Spleen (tissue), 11 donors: ENCODE measurements around the gene HDAC9. TPM values are rescaled to one million over a fixed set of nuclear protein-coding genes. Genes with fewer than 3 reads are reported as not detected.

Experiments used
- DNase-seq: peaks from one replicate; pipeline ENCODE4 v3.0.0-alpha.2; 2020
- H3K27ac ChIP-seq, 8 donors: fragments of 200-600 bp; sonication (generic) in 7 of 8; 1 replicate in 4 of 8; 2 replicates in 4 of 8; pipeline versions ENCODE4 v1.5.0 to v1.8.0; 2016 to 2021; ENCODE audit warnings: inconsistent platforms in 4 of 8, mild to moderate bottlenecking in 4 of 8, moderate library complexity in 1 of 8
- H3K27me3 ChIP-seq, 7 donors: fragments of 200-600 bp; sonication (generic) in 6 of 7; replicated peaks in 1 of 7; 1 replicate in 4 of 7; 2 replicates in 3 of 7; pipeline versions ENCODE4 v1.5.0 to v1.8.0; 2016 to 2021; ENCODE audit warnings: inconsistent platforms in 3 of 7, mild to moderate bottlenecking in 1 of 7
- H3K36me3 ChIP-seq, 6 donors: fragments of 200-600 bp; sonication (generic) in 5 of 6; 1 replicate in 4 of 6; 2 replicates in 2 of 6; pipeline versions ENCODE4 v1.5.0 to v1.8.0; 2016 to 2021; ENCODE audit warnings: inconsistent platforms in 2 of 6
- H3K4me1 ChIP-seq, 6 donors: fragments of 200-600 bp; sonication (generic) in 5 of 6; 1 replicate in 3 of 6; 2 replicates in 3 of 6; pipeline versions ENCODE4 v1.5.0 to v1.8.0; 2016 to 2021; ENCODE audit warnings: inconsistent platforms in 3 of 6
- H3K4me3 ChIP-seq, 8 donors: fragments of 200-600 bp; sonication (generic) in 7 of 8; 1 replicate in 4 of 8; 2 replicates in 4 of 8; pipeline versions ENCODE4 v1.5.0 to v1.8.0; 2016 to 2021; ENCODE audit warnings: inconsistent platforms in 4 of 8, mild to moderate bottlenecking in 4 of 8, moderate library complexity in 2 of 8
- H3K9me3 ChIP-seq, 8 donors: fragments of 200-600 bp; sonication (generic) in 7 of 8; 1 replicate in 4 of 8; 2 replicates in 4 of 8; pipeline versions ENCODE4 v1.5.0 to v1.8.0; 2016 to 2021; ENCODE audit warnings: inconsistent platforms in 4 of 8
- CTCF ChIP-seq, 11 experiments: fragments of 200-600 bp in 7 of 11; fragments of 450-650 bp in 4 of 11; sonication (generic) in 4 of 11; IDR thresholded peaks in 8 of 11; conservative IDR thresholded peaks in 3 of 11; 1 replicate in 7 of 11; 2 replicates in 4 of 11; pipeline versions ENCODE4 v1.4.0 to v1.8.0; 2016 to 2021; ENCODE audit warnings: antibody characterized with exemption in 11 of 11, inconsistent platforms in 4 of 11, mild to moderate bottlenecking in 1 of 11
- POLR2A ChIP-seq, 3 donors: fragments of 450-650 bp; IDR thresholded peaks; one replicate each; pipeline ENCODE4 v1.5.1; 2017; ENCODE audit warnings: antibody characterized with exemption in 3 of 3, mild to moderate bottlenecking in 1 of 3
- POLR2AphosphoS5 ChIP-seq, 3 donors: sonication (generic); formaldehyde crosslinking; IDR thresholded peaks; one replicate each; pipeline ENCODE4 v1.5.1; 2017; ENCODE audit warnings: antibody characterized with exemption in 3 of 3
- WGBS, 5 donors: extraction: QIAGEN DNeasy Blood & Tissue Kit in 3 of 5; methylation state at CpG; one replicate each; pipeline versions ENCODE4 v1.1.5 to v1.1.7; 2013 to 2018; 5-methylcytosine and 5-hydroxymethylcytosine counted together
- intact Hi-C: fragments of 100-400 bp; cut with DNase I; formaldehyde crosslinking; loops from one replicate; pipeline ENCODE4 v1.15.0; 2023; ENCODE audit warnings: low total_unique reads
- polyA plus RNA-seq, 3 donors: library from polyadenylated mRNA; stranded (reverse); fragments of 200-250 nt; gene quantifications; one replicate each; pipeline ENCODE4 v1.2.1, GENCODE V29; 2013
- total RNA-seq, 7 donors: library from RNA; depleted of rRNA in 3 of 7; stranded (reverse); fragments of >200 nt in 3 of 7; fragmentation: NEBNext Ultra II Directional in 4 of 7; extraction: Animal tissue kit (Norgen Biotek cat#: 25700) in 4 of 7; gene quantifications; one replicate each; pipeline versions ENCODE4 v1.1.0 to v1.2.1, GENCODE V29; 2016 to 2021
- donor health status: healthy with polysubstance abuse.
- donor health status: DM: no; HTN: no; CAD: no; lungs with moderate emphysema.
- donor health status: DM: no; HTN: no; CAD: no.
- donor health status: Bipolar disorder and iron deficiency.
- donor health status: healthy.
- donor health status: DM: no; HTN: no; CAD: no.
- donor health status: DM: yes; HTN: yes; CAD: no.

Gene HDAC9
- total and polyA plus RNA-seq, 10 donors: 15.9 to 100 (median 66.1) TPM

- Histone ChIP-seq H3K4me1 (peaks cover 20 to 89% (median 58%) of the 10 kb centered on the region in 6 donors), H3K36me3 (no peaks in the 10 kb centered on the region), H3K4me3 (no peak overlapping the region), H3K9me3 (no peaks in the 10 kb centered on the region), H3K27me3 (no peaks in the 10 kb centered on the region), H3K27ac (no peak overlapping the region)
- no peak for DNase-seq
- intact Hi-C loops: no loop called here
- TF ChIP-seq POLR2A (IDR thresholded peaks at IDR 0.05) (no peak), POLR2AphosphoS5 (IDR thresholded peaks at IDR 0.05) (no peak), CTCF (IDR thresholded peaks at IDR 0.05 in 8 of 11, conservative IDR thresholded peaks at IDR 0.05 in 3 of 11) (no peak)
- WGBS, 5 donors: 72 to 85% (median 81%) methylated on average over 3 of the region's 3 CpGs
Measured at GRCh38 chr7:18504965-18505364, 9.4 kb downstream of the HDAC9 start.

DNA sequence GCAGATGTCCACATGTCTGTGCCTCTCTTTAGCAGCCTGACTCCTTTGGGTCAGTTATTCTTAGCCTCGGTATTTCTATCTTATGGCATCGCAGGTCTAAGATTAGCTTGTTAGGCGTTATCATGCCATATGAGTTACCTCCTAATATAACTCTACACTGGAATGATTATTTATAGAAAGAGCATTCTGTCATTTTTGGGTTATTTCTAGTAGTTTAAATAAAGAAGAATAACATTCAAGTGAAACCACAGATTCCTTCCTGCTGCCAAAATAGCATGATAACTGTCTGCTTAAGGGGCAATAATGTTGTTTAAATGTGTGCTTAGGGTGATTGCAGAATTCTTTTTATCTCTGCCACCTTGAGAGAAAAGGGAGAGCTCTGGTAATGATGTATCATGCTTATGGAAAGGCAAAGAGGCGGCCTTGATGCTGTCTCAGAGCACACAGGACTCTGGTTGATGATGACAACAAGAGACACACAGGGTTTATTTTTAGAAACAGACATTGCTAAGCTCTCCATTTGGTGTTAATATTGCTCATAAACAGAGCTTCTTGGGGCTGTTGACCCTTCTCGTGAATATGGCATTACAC lies 10.4 kb downstream of the HDAC9 start:
- intact Hi-C loops: no loop called here
- Histone ChIP-seq H3K4me3 (no peak overlapping the region), H3K36me3 (no peaks in the 10 kb centered on the region), H3K27ac (peak overlapping the region in 6 of 8 donors; percentile 11 to 60 (median 44)), H3K27me3 (no peaks in the 10 kb centered on the region), H3K9me3 (no peaks in the 10 kb centered on the region), H3K4me1 (peaks cover 20 to 86% (median 50%) of the 10 kb centered on the region in 6 donors)
- no peak for DNase-seq
- 40 to 57% (median 53%) methylated on average over 5 of the region's 5 CpGs for WGBS, 5 donors
- TF ChIP-seq POLR2AphosphoS5 (IDR thresholded peaks at IDR 0.05) (no peak), CTCF (IDR thresholded peaks at IDR 0.05 in 8 of 11, conservative IDR thresholded peaks at IDR 0.05 in 3 of 11) (no peak), POLR2A (IDR thresholded peaks at IDR 0.05) (no peak)

- Histone ChIP-seq H3K27me3 (no peaks in the 10 kb centered on the region), H3K27ac (peak overlapping the region; percentile 24 to 76 (median 64)), H3K36me3 (no peaks in the 10 kb centered on the region), H3K4me1 (peaks cover 20 to 68% (median 35%) of the 10 kb centered on the region in 6 donors), H3K4me3 (peak overlapping the region in 2 of 8 donors; percentile 0 to 35), H3K9me3 (no peaks in the 10 kb centered on the region)
- WGBS, 5 donors: 47 to 58% (median 50%) methylated on average over 10 of the region's 10 CpGs
- TF ChIP-seq CTCF (IDR thresholded peaks at IDR 0.05 in 8 of 11, conservative IDR thresholded peaks at IDR 0.05 in 3 of 11) (no peak), POLR2AphosphoS5 (IDR thresholded peaks at IDR 0.05) (no peak), POLR2A (IDR thresholded peaks at IDR 0.05) (no peak)
- no peak for DNase-seq
- intact Hi-C loops: no loop called here
Measured at GRCh38 chr7:18508443-18509427, 13.2 kb downstream of the HDAC9 start.

DNA sequence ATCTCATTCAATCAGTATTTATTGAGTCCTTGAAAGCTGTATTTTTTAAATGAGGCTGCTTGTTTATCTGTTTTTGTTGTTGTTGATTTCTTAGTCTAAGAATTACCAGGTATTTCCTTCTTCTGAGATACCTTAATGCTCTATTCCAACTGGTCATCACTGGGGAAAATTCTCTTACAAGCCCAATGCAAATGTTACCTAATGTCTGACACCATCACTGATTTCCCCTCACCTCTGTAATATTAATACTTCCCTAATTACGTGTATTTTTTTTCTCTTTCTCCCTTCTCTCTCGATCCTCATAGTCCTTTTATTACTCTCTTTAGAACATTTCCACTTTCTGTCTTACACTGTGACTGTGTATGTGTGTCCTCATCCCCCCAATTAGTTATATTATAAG lies 13.9 kb downstream of the HDAC9 start:
- Histone ChIP-seq H3K27ac (peak overlapping the region; percentile 10 to 76 (median 64)), H3K27me3 (no peaks in the 10 kb centered on the region), H3K4me3 (peak overlapping the region in 2 of 8 donors; percentile 0 to 35), H3K36me3 (no peaks in the 10 kb centered on the region), H3K9me3 (no peaks in the 10 kb centered on the region), H3K4me1 (peaks cover 16 to 63% (median 32%) of the 10 kb centered on the region in 6 donors)
- DNase-seq: no peak
- intact Hi-C loops: no loop called here
- TF ChIP-seq POLR2AphosphoS5 (IDR thresholded peaks at IDR 0.05) (no peak), CTCF (IDR thresholded peaks at IDR 0.05 in 8 of 11, conservative IDR thresholded peaks at IDR 0.05 in 3 of 11) (no peak), POLR2A (IDR thresholded peaks at IDR 0.05) (no peak)
- WGBS, 5 donors: 33 to 48% (median 38%) methylated on average over 2 of the region's 2 CpGs
